Activated CD8-positive, alpha-beta memory T cell treated with anti-CD3 and anti-CD28 coated beads, Interleukin-2, amount 50 U/mL, for 24 hours (primary cell): ENCODE measurements around the gene AGRP.
"Not testable (repeated sequence)": the region's sequence is repeated elsewhere in the genome, so short reads cannot be mapped to it uniquely, and the experiment has no call there.

Experiments used
- DNase-seq: peaks from one replicate; pipeline ENCODE4 v3.0.0-alpha.2; 2020; ENCODE audit errors: extremely low read depth

AGRP gene

GRCh38 chr16:67504031-67505021 lies 21.0 kb upstream of the AGRP start:
- DNase-seq, result no peak

GRCh38 chr16:67499106-67499505 lies 15.8 kb upstream of the AGRP start:
- DNase-seq, result no peak

GRCh38 chr16:67490335-67491096 lies 7.2 kb upstream of the AGRP start:
- no peak for DNase-seq

- no peak for DNase-seq
Measured at GRCh38 chr16:67489401-67490083, 6.2 kb upstream of the AGRP start.

- DNase-seq, result not testable (repeated sequence)
Measured at GRCh38 chr16:67487561-67487960, 4.2 kb upstream of the AGRP start.

- no peak for DNase-seq
Measured at GRCh38 chr16:67486805-67487204, 3.5 kb upstream of the AGRP start.

GRCh38 chr16:67483731-67484525 lies 581 bp upstream of the AGRP start:
- no peak for DNase-seq

GRCh38 chr16:67482233-67482924 lies 968 bp downstream of the AGRP start:
- DNase-seq, result no peak

GRCh38 chr16:67481561-67482232 lies 1.6 kb downstream of the AGRP start:
- no peak for DNase-seq

- DNase-seq, result peak; percentile 93
Measured at GRCh38 chr16:67480833-67481560, 2.4 kb downstream of the AGRP start, which contains the start of gene ATP6V0D1. ATP6V0D1 (minus strand) TSS chr16:67481157; CDS start chr16:67481086, 71 bp downstream.

- DNase-seq, result no peak
Measured at GRCh38 chr16:67477960-67478554, 5.3 kb downstream of the AGRP start.

GRCh38 chr16:67474551-67475455 lies 8.5 kb downstream of the AGRP start:
- no peak for DNase-seq

- DNase-seq, result no peak
Measured at GRCh38 chr16:67471758-67472384, 11.5 kb downstream of the AGRP start.

- DNase-seq, result no peak
Measured at GRCh38 chr16:67470359-67470758, 13.0 kb downstream of the AGRP start.

GRCh38 chr16:67468731-67469130 lies 14.6 kb downstream of the AGRP start:
- no peak for DNase-seq

- DNase-seq, result no peak
Measured at GRCh38 chr16:67466581-67466980, 16.8 kb downstream of the AGRP start.

GRCh38 chr16:67464565-67464964 lies 18.8 kb downstream of the AGRP start:
- DNase-seq, result no peak
